ENCODE results near the gene ACSS1. TPM values are rescaled to one million over a fixed set of nuclear protein-coding genes. Genes with fewer than 3 reads are reported as not detected.

ACSS1 gene
- total RNA-seq, 1 experiment from 2014 or later, result 0.61 TPM

DNA sequence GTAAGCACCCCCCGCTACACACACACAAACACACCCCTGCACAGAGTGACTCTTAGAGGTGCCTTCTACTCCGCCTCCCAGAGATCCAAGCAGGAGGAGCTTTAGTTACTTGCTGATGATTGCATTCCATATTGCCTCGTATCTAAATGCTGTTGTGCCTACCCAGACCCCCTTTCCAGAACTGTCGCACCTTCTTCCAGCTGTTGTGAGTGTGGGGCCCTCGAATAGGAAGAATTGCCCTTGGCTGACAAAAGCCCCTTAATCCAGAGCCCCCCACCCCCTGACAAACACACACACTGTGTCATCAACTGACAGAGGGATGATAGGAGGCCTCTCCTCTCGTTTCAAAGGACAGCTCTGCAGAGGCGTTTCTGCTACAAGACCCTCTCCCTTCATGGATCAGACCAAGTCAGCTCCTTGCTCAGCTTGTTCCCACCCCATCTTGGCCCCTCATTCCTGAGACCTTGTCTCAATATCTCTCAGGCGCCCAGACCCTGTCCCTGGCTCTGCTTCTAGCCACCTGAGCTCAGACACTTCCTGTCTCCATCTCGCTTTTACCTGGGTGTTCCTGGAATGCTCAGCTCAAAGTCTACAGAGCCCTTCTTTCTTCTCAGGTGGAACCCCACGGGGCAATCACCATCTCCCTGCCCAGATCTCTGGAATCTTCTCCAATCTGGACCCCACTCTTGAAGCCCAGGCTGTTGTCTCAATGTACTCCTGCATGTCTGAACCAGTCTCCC lies 28.0 kb upstream of the ACSS1 start:
- H3K14ac ChIP-seq (ENCODE audit: insufficient read depth, low read length), result no peak overlapping the region
- no peak overlapping the region for H3K9ac ChIP-seq (ENCODE audit: extremely low read depth, insufficient read length, low read length)
- no peaks in the 10 kb centered on the region for H4K20me1 ChIP-seq (ENCODE audit: control insufficient read depth, insufficient read depth, insufficient read length)
- no peak overlapping the region for H3K4ac ChIP-seq (ENCODE audit: low read depth, low read length)
- no peaks in the 10 kb centered on the region for H3K79me1 ChIP-seq (ENCODE audit: insufficient read depth, low read depth, low read length, poor library complexity, severe bottlenecking)
- no peak overlapping the region for H3K27ac Mint-ChIP-seq
- H3K4me3 Mint-ChIP-seq, result peak overlapping the region in 1 of 2 experiments; percentile 66; a peak in 2 of 5 replicates
- H3K56ac ChIP-seq (ENCODE audit: insufficient read length, low read depth, low read length), result no peak overlapping the region
- DNase-seq, result peak; percentile 14
- H3K36me3 Mint-ChIP-seq (ENCODE audit: insufficient read depth in 1 of 3, low read depth in 3 of 3), result no peaks in the 10 kb centered on the region; a peak in 1 of 7 replicates
- no peak overlapping the region for H4K91ac ChIP-seq (ENCODE audit: insufficient read length, low read depth, low read length)
- H3K27me3 ChIP-seq (ENCODE audit: insufficient read depth, low read length), result peaks cover 52% of the 10 kb centered on the region
- H2BK120ac ChIP-seq (ENCODE audit: low read depth, low read length, poor library complexity, severe bottlenecking), result no peak overlapping the region
- H4K5ac ChIP-seq (ENCODE audit: insufficient read length, low read depth, low read length), result no peak overlapping the region
- no peak overlapping the region for H3K23ac ChIP-seq (ENCODE audit: insufficient read length, low read depth, low read length)
- H3K9me3 ChIP-seq (ENCODE audit: control insufficient read depth, low read depth, low read length), result no peaks in the 10 kb centered on the region
- H2AK5ac ChIP-seq (ENCODE audit: insufficient read length, low read length), result no peak overlapping the region
- H2BK20ac ChIP-seq (ENCODE audit: low read depth, low read length, poor library complexity, severe bottlenecking), result no peak overlapping the region
- H3K4me1 Mint-ChIP-seq, result peaks cover 24 to 25% of the 10 kb centered on the region in 2 experiments
- no peak overlapping the region for H4K8ac ChIP-seq (replicated peaks; ENCODE audit: insufficient read length, low read depth, low read length)
- H2BK12ac ChIP-seq (ENCODE audit: insufficient read length, low read depth, low read length), result no peak overlapping the region
- H3K18ac ChIP-seq (ENCODE audit: insufficient read length, low read depth, low read length), result no peak overlapping the region
- H3K23me2 ChIP-seq (ENCODE audit: insufficient read length, low read depth, low read length, poor library complexity, severe bottlenecking), result peaks cover 14% of the 10 kb centered on the region
- H2BK5ac ChIP-seq (ENCODE audit: insufficient read length, low read length), result no peak overlapping the region
- H3K4me2 ChIP-seq (ENCODE audit: insufficient read depth, insufficient read length, low read length), result no peak overlapping the region
- no peak overlapping the region for H3K27ac ChIP-seq (ENCODE audit: insufficient read length, low read depth, low read length)
- H2BK15ac ChIP-seq (ENCODE audit: low read depth, low read length), result no peak overlapping the region
- peaks cover 91% of the 10 kb centered on the region for H3K27me3 Mint-ChIP-seq (ENCODE audit: low read depth)
- H3T11ph ChIP-seq (ENCODE audit: low read length), result no peak overlapping the region
- no peak overlapping the region for H2AFZ ChIP-seq (ENCODE audit: low read length)
- peaks cover 2 to 8% of the 10 kb centered on the region in 2 experiments; a peak in 2 of 5 replicates for H3K9me3 Mint-ChIP-seq
- TF ChIP-seq, protein P1, sequence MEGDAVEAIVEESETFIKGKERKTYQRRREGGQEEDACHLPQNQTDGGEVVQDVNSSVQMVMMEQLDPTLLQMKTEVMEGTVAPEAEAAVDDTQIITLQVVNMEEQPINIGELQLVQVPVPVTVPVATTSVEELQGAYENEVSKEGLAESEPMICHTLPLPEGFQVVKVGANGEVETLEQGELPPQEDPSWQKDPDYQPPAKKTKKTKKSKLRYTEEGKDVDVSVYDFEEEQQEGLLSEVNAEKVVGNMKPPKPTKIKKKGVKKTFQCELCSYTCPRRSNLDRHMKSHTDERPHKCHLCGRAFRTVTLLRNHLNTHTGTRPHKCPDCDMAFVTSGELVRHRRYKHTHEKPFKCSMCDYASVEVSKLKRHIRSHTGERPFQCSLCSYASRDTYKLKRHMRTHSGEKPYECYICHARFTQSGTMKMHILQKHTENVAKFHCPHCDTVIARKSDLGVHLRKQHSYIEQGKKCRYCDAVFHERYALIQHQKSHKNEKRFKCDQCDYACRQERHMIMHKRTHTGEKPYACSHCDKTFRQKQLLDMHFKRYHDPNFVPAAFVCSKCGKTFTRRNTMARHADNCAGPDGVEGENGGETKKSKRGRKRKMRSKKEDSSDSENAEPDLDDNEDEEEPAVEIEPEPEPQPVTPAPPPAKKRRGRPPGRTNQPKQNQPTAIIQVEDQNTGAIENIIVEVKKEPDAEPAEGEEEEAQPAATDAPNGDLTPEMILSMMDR (conservative IDR thresholded peaks at IDR 0.05), result no peak
- H3K4me1 ChIP-seq (ENCODE audit: insufficient read depth, low read length), result no peaks in the 10 kb centered on the region
- no peaks in the 10 kb centered on the region for H3K79me2 ChIP-seq (ENCODE audit: insufficient read depth, low read length)
- WGBS (ENCODE audit: extremely low coverage, insufficient read length, low lambda C conversion rate), result no CpG with 5 or more reads among the region's 10 CpGs

Measured in H9 (cell line).